Activated T-helper 17 cell treated with anti-CD3 and anti-CD28 coated beads, Interleukin-2, amount 50 U/mL, for 72 hours (primary cell): ENCODE data around the gene TAAR2. TPM values are rescaled to one million over a fixed set of nuclear protein-coding genes. Genes with fewer than 3 reads are reported as not detected.

Experiments
- ATAC-seq: fragments of 150-1000 bp; cut with Tn5 transposase; replicated peaks from 2 replicates; pipeline ENCODE4 v1.10.0; 2021; ENCODE audit warnings: mild to moderate bottlenecking, moderate library complexity
- H3K27ac Mint-ChIP-seq: one replicate; pipeline ENCODE4 v1.8.0; 2022; ENCODE audit warnings: mixed read lengths
- H3K27me3 Mint-ChIP-seq: one replicate; pipeline ENCODE4 v1.8.0; 2022; ENCODE audit warnings: mixed read lengths
- H3K36me3 Mint-ChIP-seq: one replicate; pipeline ENCODE4 v1.8.0; 2022; ENCODE audit warnings: low read depth, mild to moderate bottlenecking, mixed read lengths
- H3K4me1 Mint-ChIP-seq: one replicate; pipeline ENCODE4 v1.8.0; 2022; ENCODE audit warnings: mixed read lengths
- H3K4me3 Mint-ChIP-seq: one replicate; pipeline ENCODE4 v1.8.0; 2022; ENCODE audit warnings: mild to moderate bottlenecking, mixed read lengths
- H3K9me3 Mint-ChIP-seq: one replicate; pipeline ENCODE4 v1.8.0; 2022; ENCODE audit warnings: mixed read lengths
- total RNA-seq, 2 donors: library from RNA; stranded (reverse); gene quantifications; one replicate each; pipeline ENCODE4 v1.2.3, GENCODE V29; 2022

The TAAR2 gene, protein sequence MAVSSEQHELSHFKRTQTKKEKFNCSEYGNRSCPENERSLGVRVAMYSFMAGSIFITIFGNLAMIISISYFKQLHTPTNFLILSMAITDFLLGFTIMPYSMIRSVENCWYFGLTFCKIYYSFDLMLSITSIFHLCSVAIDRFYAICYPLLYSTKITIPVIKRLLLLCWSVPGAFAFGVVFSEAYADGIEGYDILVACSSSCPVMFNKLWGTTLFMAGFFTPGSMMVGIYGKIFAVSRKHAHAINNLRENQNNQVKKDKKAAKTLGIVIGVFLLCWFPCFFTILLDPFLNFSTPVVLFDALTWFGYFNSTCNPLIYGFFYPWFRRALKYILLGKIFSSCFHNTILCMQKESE
- total RNA-seq: not detected

DNA sequence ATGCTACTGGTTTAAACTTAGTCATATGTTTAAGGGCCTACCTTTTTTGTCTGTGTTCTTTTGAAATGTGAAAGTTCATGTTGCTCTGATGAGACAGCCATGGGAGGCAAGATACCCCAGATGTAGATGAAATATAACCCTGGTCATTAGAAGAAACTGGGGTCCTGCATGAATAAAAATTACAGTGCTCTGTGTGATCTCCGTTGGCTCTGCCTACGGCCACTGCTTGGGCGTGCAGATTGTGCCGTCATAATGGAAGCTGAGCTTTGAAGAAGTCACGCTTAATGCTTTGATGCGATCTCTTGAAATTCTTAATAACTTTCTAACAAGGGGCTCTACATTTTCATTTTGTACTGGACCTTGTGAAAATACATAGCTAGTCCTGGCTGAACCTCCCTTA, at the start of gene TAAR2:
Gene TAAR2 (minus strand): TSS at position 101 of the 400 bp plus-strand sequence. CDS start 0 bp downstream, at position 101.
- H3K4me3 Mint-ChIP-seq: no peak within 1 kb of the TSS
- H3K27ac Mint-ChIP-seq: no peak within 1 kb of the TSS
- ATAC-seq: no peak
- no peaks in the 10 kb centered on the region for H3K36me3 Mint-ChIP-seq
- H3K27me3 Mint-ChIP-seq: peaks cover 19% of the 10 kb centered on the region
- H3K4me1 Mint-ChIP-seq: no peaks in the 10 kb centered on the region
- no peaks in the 10 kb centered on the region for H3K9me3 Mint-ChIP-seq

GRCh38 chr6:132673376-132674094, 49.5 kb upstream of the TAAR2 start:
- no peaks in the 10 kb centered on the region for H3K4me1 Mint-ChIP-seq
- H3K9me3 Mint-ChIP-seq: no peaks in the 10 kb centered on the region
- H3K27ac Mint-ChIP-seq: no peak overlapping the region
- no peak overlapping the region for H3K4me3 Mint-ChIP-seq
- peaks cover 13% of the 10 kb centered on the region for H3K27me3 Mint-ChIP-seq
- H3K36me3 Mint-ChIP-seq: no peaks in the 10 kb centered on the region
- ATAC-seq: no peak

DNA sequence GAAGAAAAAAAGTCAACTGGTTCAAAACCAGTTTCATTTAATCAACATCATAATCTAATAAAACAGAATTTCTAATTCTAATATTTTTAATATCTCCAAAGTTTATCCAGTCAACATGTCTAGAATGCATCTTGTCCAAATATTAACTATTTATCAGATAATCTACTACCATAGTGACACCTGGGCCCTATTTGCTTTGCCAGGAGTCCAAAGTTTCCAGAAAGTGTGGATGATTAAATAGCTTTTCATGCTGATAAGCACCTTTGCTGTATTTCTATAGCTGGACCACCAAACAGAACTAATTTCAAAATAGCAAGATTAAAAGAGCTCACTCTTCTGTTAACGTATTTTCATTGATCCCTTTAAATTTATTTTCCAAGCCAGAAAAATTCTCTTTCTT, 47.2 kb upstream of the TAAR2 start:
- Mint-ChIP-seq H3K9me3 (no peaks in the 10 kb centered on the region), H3K27ac (no peak overlapping the region), H3K27me3 (peaks cover 3% of the 10 kb centered on the region), H3K36me3 (no peaks in the 10 kb centered on the region), H3K4me1 (no peaks in the 10 kb centered on the region), H3K4me3 (no peak overlapping the region)
- ATAC-seq: no peak

GRCh38 chr6:132669690-132670291, 45.7 kb upstream of the TAAR2 start:
- Mint-ChIP-seq H3K36me3 (no peaks in the 10 kb centered on the region), H3K4me3 (no peak overlapping the region), H3K27ac (no peak overlapping the region), H3K4me1 (no peaks in the 10 kb centered on the region), H3K27me3 (peaks cover 3% of the 10 kb centered on the region), H3K9me3 (no peaks in the 10 kb centered on the region)
- ATAC-seq: peak; percentile 32

DNA sequence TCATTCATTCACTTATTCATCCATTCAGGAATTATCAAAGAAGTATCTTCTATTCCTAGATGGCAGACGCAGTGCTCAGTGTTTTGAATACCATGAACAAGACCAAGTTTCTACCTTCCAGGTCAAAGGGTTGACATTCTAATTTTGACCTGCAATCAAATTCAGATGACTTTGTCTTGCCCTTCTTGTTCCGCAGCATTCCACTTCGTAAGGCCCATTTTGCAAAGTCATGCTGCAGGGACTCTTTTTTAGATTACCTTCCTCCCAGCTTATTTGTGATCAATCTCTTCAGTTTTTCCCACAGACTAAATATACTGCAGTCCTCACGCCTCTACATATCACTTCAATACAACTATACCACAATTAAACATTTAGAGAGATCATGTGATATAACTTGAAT, 42.0 kb upstream of the TAAR2 start:
- Mint-ChIP-seq H3K27me3 (peaks cover 3% of the 10 kb centered on the region), H3K4me1 (no peaks in the 10 kb centered on the region), H3K9me3 (no peaks in the 10 kb centered on the region), H3K36me3 (no peaks in the 10 kb centered on the region), H3K27ac (no peak overlapping the region), H3K4me3 (no peak overlapping the region)
- no peak for ATAC-seq

GRCh38 chr6:132664309-132665034, 40.4 kb upstream of the TAAR2 start:
- H3K9me3 Mint-ChIP-seq: no peaks in the 10 kb centered on the region
- no peak overlapping the region for H3K27ac Mint-ChIP-seq
- ATAC-seq: no peak
- no peaks in the 10 kb centered on the region for H3K36me3 Mint-ChIP-seq
- no peak overlapping the region for H3K4me3 Mint-ChIP-seq
- no peaks in the 10 kb centered on the region for H3K4me1 Mint-ChIP-seq
- no peaks in the 10 kb centered on the region for H3K27me3 Mint-ChIP-seq

DNA sequence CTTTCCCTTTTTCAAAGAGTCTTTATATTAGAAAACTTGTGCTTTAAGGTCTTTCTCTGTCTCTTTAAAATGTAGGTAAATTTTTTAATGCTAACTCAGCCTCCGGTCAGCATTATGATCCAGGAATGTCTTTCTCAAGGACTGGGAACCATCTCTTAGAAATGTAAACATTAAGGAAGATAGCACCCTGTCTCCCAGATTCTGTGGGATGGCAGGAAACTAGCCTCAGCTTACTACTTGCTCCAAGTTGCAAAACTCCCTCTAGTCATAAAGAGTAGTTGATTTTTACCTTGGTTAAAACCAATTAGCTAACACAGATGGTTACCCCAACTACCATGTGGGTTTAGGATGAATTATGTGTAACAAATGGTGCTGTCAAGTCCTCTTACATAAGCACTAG, 39.6 kb upstream of the TAAR2 start:
- H3K27ac Mint-ChIP-seq: no peak overlapping the region
- no peak overlapping the region for H3K4me3 Mint-ChIP-seq
- no peak for ATAC-seq
- no peaks in the 10 kb centered on the region for H3K4me1 Mint-ChIP-seq
- H3K9me3 Mint-ChIP-seq: no peaks in the 10 kb centered on the region
- no peaks in the 10 kb centered on the region for H3K27me3 Mint-ChIP-seq
- H3K36me3 Mint-ChIP-seq: no peaks in the 10 kb centered on the region

DNA sequence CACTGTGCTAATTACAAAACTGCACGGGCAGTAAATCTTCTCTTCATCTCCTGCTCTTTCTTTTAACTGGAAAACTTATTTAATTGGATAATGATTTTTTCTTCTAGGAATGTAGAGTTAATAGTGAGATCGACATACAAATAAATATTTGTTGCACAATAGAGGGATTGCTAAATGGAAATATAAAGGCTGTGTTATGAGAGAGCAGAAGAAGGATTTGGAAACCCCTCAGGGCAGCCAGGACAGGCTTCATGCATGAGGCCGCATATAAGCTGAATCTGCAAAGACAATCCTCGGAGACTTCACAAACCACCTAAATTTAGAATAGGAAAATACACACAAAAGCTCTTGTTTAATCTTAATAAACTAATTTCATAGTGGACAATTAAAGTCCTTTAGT, 37.8 kb upstream of the TAAR2 start:
- ATAC-seq: no peak
- H3K4me3 Mint-ChIP-seq: no peak overlapping the region
- H3K27me3 Mint-ChIP-seq: no peaks in the 10 kb centered on the region
- no peaks in the 10 kb centered on the region for H3K36me3 Mint-ChIP-seq
- H3K9me3 Mint-ChIP-seq: no peaks in the 10 kb centered on the region
- no peaks in the 10 kb centered on the region for H3K4me1 Mint-ChIP-seq
- H3K27ac Mint-ChIP-seq: no peak overlapping the region

DNA sequence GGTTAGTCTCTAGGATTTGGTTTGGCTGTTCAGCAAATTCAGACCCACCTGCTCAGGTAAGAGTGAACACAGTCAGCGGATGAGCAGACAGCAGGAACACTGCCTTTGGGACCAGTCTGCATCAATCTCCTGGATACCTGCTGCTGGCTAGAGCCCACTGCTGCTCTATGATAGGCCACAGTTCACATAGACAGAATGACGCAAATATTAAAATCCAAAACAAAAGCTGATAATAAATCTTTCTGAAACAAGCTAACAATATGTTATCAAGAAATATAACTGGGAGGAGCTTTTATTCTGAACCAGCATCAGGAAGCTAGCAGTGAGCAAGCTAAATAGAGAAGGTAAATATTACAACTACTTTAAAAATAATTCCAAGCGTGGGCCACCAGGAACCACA, 35.0 kb upstream of the TAAR2 start, which contains the start of gene TAAR1:
Gene TAAR1 (minus strand): TSS at position 101 of the 400 bp plus-strand sequence. CDS start 13,179 bp downstream, outside the sequence.
- H3K4me1 Mint-ChIP-seq: no peaks in the 10 kb centered on the region
- no peak within 1 kb of the TSS for H3K27ac Mint-ChIP-seq
- no peak for ATAC-seq
- no peaks in the 10 kb centered on the region for H3K36me3 Mint-ChIP-seq
- peaks cover 6% of the 10 kb centered on the region for H3K27me3 Mint-ChIP-seq
- H3K4me3 Mint-ChIP-seq: no peak within 1 kb of the TSS
- no peaks in the 10 kb centered on the region for H3K9me3 Mint-ChIP-seq

DNA sequence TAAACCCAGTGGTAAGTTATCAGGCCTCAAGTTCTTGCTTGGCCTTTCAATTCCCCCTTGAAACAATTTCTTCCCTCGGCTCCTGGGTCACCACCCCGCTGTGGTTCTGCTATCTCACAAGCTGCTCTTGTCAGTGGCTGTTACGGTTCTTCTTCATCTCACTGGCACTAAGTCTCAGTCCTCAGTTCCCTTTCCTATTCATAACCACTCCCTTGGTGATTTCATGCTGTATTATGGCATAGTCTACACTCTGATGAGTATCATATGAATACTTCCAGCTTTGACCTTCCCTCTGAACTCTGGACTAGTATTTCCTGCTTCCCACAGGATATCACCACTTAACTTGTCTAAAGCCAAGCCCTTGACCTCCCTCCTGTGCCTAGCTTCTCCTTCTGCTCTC, 27.0 kb upstream of the TAAR2 start:
- ATAC-seq: no peak
- no peak overlapping the region for H3K27ac Mint-ChIP-seq
- no peak overlapping the region for H3K4me3 Mint-ChIP-seq
- H3K9me3 Mint-ChIP-seq: no peaks in the 10 kb centered on the region
- peaks cover 3% of the 10 kb centered on the region for H3K4me1 Mint-ChIP-seq
- H3K27me3 Mint-ChIP-seq: peaks cover 6% of the 10 kb centered on the region
- H3K36me3 Mint-ChIP-seq: no peaks in the 10 kb centered on the region

DNA sequence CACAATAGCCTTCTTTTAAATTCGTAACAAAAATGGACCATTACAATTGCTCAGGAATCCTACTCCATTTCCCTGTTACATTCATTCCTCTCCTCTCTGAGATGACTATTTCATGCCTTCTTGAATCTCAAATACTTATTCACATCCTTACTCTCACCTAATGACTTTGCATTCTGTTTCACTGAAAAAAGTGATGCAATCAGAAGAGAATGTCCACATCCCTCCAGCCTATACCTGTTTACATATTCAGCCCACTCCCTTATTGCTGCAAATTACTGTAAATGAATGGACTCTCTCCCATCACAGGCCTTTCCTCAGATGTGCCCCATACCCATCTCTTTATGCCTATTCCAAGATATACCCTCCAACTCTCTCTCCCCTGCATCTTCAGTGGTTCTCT, 26.4 kb upstream of the TAAR2 start:
- no peaks in the 10 kb centered on the region for H3K9me3 Mint-ChIP-seq
- no peaks in the 10 kb centered on the region for H3K36me3 Mint-ChIP-seq

GRCh38 chr6:132648828-132649227, 24.8 kb upstream of the TAAR2 start:
- Mint-ChIP-seq H3K27ac (no peak overlapping the region), H3K4me3 (no peak overlapping the region), H3K27me3 (no peaks in the 10 kb centered on the region), H3K4me1 (peaks cover 3% of the 10 kb centered on the region), H3K9me3 (no peaks in the 10 kb centered on the region), H3K36me3 (no peaks in the 10 kb centered on the region)
- ATAC-seq: no peak

More for the DNA sequence above, 26.4 kb upstream of the TAAR2 start:
- peaks cover 2% of the 10 kb centered on the region for H3K27me3 Mint-ChIP-seq
- H3K27ac Mint-ChIP-seq: no peak overlapping the region
- H3K4me1 Mint-ChIP-seq: peaks cover 3% of the 10 kb centered on the region
- H3K4me3 Mint-ChIP-seq: no peak overlapping the region
- no peak for ATAC-seq

- Mint-ChIP-seq H3K27ac (no peak overlapping the region), H3K27me3 (no peaks in the 10 kb centered on the region), H3K36me3 (no peaks in the 10 kb centered on the region), H3K4me1 (peaks cover 3% of the 10 kb centered on the region), H3K9me3 (no peaks in the 10 kb centered on the region), H3K4me3 (no peak overlapping the region)
- ATAC-seq: peak; percentile 80
Measured at GRCh38 chr6:132648356-132648755, 24.3 kb upstream of the TAAR2 start.

GRCh38 chr6:132643547-132643946, 19.5 kb upstream of the TAAR2 start:
- Mint-ChIP-seq H3K4me3 (no peak overlapping the region), H3K36me3 (no peaks in the 10 kb centered on the region), H3K4me1 (peaks cover 3% of the 10 kb centered on the region), H3K27ac (no peak overlapping the region), H3K27me3 (peaks cover 7% of the 10 kb centered on the region), H3K9me3 (no peaks in the 10 kb centered on the region)
- ATAC-seq: no peak
